NCI-H82 treated with DMSO at 0.1 percent for 48 hours (cell line): Measurements from ENCODE around the gene LIMCH1.

ENCODE experiments used
- DNase-seq: peaks from one replicate; lab custom pipeline; 2025; ENCODE audit not compliant: unreplicated experiment; lab: John Stamatoyannopoulos, UW

Gene LIMCH1

DNA sequence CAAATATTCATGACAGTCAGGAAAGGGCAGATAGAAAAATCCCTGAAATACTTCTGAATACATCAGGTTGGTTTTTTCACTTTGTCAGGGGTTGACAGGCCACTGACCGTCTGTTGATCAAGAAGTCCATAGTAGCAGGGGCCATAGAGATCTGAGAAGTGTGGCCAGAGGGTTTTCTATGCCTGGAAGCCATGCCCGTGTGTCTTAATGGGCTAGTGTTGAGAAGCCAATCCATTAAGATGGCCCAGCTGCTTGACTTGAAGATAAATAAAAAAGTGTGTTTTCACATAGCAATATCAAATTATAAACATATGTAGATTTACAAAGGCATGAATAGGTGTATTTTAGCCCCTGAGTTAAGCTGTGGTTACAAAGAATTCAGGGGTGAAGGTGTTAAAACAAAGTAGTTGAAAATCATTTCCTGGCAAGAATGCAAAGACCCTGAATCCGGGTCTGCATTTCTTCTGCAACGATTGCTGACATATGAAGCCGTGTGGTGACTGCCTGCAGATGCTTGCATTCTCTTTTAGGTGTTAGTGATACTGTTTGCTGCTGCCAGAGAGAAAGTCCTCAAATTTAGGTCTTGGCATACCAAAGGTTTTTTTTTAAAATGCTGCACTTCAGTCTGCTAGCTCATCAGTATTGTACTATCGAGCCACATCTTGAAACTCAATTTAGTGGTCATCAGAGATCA is 9.3 kb upstream of the LIMCH1 start:
- DNase-seq, result no peak

DNA sequence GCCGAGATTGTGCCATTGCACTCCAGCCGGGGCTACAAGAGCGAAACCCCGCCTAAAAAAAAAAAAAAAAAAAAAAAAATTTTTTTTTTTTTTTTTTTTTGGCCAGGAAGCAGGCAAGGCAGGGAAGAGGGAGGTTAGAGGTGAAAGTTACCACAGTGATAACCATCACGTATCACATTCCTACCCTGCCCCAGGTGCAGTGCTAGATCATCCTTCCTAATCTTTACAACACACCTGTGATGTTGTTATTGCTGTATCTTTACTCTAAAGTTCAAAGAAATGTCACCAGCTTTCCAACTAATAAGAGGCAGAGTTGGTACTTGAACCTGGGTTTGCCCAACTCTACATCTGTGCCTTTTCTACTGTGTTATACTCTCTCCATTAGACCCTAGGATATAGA is 7.2 kb upstream of the LIMCH1 start:
- no peak for DNase-seq

DNA sequence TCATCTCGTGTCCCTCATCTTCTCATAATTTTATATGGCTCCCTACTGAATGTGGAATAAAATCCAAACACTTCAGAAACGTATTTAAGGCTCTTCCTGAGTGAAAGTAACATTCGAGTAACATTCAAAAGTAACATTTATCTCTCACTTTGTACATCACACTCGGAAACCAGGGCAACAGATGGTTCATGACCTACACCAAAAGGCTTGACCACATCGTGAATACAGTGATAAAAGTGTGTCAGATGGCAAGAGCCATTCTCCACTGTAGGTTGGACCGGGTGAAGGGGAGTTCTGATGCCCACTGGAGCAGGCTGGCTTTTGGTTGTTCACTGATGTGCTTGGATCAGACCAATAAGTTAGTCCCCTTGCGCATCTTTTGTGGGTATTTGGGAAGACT is 5.6 kb upstream of the LIMCH1 start:
- DNase-seq, result no peak

DNA sequence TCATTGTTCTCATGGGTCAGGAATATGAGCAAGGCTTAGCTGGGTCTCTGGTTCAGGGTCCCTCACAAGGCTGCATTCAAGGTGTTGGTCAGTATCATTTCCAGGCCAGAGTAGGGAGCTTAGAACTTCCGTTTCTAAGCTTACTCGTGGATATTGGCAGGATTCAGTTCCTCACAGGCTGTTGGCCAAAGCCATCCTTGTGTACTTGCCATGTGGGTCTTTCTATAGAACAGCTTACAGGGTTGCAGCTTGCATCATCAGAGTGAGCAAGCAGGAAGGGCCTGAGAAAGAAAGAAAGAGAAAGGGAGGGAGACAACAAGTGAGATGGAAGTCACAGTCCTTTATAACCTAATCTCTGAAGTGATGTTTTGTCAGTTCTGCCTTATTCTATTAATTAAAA is 5.1 kb upstream of the LIMCH1 start:
- DNase-seq, result no peak

DNA sequence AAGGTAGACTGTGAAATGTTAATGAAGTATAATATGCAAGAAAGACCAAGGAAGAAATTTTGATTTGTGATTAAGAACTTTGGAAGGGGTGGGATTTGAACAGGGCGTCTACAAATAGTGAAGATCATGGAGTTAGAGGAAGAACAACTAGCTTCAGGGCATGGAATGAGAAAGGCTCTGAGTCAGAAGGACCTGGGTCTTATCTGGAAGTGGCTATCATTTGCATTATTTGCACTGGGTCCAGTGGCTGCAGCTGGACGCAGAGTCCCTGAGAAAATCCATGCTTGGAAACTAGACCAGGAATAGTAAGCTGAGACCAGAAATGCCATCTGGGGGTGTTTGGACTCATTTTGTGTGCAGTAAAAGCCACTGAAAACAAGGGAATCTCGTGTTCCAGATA is 4.3 kb upstream of the LIMCH1 start:
- no peak for DNase-seq

DNA sequence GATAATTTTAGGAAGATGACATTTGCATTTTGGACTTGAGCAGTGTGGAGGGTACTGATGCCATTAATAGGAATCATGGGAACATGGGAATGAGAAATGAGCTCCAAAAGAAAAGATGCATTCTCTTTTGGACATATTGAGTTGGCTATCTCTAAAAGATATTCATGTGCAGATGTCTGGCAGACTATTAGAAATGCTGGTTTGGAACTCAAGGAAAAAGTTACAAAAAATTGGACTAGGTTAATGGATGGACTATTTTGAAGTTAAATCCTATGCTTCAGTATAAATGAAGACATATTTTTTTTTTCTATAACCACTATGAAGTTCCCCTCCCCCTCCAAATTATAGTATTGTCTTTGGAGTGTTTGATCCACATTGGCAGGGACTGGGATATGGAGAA is 3.6 kb upstream of the LIMCH1 start:
- no peak for DNase-seq

DNA sequence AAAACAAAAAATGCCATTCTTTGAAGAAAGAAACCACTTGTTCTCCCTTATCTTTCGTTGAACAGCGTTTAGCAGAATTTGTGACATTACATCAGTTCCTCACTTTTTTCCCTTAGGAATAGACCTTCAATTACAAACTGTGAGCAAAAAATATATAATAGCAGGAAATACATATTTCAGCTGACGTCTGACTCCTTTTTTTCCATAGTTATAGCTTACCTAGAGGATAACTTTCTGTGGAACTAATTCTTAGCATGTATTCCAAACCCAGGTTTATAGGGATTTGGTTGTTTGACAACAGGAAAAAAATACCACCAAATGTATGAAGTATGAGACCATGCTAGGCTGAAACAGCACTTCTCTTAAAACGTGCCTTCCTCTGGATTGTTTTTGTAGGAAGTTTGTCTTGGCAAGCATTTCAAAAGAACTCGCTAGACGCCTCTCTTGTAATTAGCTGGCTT is 2.0 kb upstream of the LIMCH1 start:
- no peak for DNase-seq

DNA sequence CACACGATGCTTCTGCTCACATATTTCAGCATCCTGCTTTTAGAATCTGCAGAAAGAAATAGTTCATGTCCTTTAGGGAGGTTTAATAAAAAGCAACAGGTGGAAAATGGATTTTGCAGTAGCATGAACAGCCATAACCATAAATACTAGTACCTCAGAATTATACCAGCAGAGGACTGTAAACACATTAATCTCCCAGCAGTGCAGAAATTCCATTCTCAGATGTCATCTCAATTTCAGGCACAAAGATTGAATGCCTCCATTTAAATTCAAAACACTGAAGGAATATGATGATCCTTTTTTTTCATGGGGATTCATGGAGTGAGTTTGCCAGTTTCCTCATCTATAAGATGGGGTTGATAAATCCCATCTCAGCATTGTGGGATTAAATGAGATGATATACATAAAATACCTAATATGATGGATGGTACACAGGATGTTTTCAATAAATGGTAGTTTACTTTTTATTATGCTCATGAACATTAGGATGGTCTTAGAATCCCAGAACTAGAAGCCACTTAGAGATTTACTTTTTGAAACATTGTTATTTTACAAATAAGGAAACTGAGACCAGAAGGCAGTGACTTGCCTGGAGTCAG is 566 bp upstream of the LIMCH1 start:
- DNase-seq, result no peak

DNA sequence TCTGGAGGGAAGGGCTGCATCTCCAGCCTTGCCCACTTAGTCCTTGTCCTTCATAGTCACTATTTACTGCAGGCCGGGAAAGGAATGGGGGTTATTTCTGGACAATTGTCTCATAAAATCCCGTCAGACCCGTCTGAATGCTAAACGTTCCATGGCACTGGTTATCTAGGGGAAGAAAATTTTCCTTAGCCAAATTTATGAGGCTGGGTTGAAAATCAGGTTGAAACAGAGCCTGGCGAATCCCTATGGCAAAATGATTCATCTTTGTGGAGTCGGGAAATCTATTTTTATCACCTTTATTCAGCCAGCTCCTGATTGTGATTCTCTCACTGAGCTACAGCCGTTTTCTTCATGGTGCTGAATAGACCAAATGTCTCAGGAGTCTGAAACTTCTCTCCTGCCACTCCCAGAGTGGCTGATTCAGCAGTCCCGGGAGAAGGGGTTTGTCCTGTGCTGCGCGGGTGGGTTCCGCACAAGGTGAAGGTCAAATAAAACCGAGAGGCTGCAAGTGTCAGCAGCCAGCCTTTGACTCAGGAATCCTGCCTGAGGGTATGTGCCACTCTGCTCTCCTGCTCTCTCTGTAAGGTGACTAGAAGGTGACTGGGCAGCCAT is 1.0 kb downstream of the LIMCH1 start:
- no peak for DNase-seq

DNA sequence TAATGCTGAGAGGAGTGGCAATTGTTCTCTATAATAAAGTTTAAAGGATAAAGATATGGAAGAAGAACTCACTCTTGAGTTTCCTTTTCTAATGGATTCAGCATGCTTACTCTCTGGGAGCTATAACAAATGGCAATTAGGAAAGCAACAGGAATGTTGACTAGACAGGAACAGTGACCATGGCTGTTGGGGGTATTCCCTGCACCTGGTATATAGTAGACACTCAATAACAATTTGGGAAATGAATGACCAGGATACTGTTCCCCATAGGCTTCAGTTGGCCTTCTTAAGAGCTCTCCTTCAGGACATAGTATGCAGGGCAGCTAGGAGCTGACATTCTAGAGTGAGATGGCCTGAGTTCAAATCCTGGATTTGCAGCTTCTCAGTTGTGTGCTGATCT is 1.8 kb downstream of the LIMCH1 start:
- DNase-seq, result no peak

DNA sequence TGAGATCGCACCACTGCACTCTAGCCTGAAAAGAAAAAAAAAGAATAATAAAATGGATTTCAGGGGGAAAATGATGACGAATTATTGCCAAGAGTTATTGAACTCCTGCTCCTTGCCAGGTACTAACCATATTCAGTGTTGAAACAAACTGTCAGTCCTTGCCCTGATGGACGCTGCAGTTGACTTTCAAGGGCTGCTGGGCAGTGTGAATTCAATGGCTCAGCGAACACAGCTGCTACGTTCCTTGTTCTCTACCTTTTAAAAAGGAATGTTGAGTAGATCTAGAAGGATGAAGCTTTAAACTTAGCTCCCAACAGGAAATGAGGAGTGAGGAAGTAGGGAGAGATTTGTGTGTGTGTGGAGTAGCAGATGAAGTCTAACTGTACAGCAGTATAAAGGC is 2.7 kb downstream of the LIMCH1 start:
- DNase-seq, result no peak

DNA sequence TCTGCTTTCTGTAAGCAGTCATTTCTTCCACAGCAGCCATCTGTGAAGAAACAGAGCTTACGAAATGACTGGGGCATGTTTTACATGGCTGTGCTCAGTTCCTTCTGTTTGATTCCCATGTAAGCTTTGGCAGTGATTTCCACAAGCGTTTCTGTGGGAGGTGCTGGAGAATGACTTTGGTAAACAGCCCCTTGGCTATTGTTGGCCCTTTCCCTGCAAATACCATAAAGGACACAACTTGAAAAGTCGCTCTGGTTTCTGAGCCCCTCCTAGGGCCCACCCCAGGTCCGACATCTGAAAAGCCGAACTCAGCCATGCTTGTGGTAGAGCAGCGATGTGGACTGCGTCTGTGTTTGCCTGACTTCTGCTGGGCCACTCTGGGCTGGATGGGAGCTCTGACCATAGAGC is 3.7 kb downstream of the LIMCH1 start:
- no peak for DNase-seq

DNA sequence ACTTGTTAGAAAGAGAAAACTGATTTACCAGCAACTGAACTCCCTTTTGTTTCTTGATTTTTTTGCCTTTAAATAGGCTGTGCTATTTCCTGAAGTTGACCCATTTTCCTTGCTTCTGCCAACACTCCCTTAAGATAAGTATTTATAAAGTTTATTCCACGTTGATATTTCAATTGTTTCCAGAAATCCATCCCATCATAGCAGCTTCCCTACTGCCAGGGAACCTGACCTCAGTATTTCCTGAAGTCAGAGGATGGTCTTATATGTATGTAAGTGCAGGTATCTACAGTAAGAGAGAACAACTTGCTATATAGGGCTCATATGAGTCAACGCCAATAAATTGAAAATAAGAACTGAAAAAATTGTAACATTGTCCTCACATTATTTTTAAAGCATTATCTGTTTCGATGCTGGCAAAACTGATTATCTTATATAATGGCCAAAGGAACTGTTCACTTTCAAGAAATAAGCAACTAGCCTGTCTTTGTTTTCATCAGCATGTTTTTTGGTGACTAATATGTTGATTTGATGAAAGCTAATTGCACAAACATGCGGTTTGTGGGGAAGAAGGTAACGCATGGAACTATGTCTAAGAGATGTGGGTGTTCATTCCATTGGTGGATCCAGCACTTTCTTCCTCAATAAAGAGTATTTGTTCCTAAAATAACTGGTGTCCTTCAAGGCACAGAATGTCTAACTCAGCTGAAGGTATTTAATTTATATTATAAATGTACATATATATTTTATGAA is 4.7 kb downstream of the LIMCH1 start:
- DNase-seq, result no peak

DNA sequence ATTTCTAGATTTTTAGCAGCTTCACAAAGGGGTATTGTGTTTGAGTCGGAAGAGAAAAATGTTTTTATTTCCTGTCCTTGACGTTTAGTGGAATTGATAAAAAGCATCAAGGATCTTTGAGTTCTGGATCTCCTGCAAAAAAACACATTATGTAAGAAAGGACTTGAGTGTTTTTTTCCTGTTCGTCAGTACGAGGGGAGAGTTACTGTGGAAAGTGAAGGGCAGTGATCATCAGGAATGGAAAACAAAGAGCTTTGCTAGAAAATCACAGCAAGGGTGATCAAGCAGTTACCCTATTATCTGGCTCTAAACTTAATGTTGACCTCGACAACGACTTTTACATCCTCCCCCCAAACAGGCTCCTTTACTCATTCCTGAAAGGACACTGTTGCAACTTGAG is 7.3 kb downstream of the LIMCH1 start:
- no peak for DNase-seq

DNA sequence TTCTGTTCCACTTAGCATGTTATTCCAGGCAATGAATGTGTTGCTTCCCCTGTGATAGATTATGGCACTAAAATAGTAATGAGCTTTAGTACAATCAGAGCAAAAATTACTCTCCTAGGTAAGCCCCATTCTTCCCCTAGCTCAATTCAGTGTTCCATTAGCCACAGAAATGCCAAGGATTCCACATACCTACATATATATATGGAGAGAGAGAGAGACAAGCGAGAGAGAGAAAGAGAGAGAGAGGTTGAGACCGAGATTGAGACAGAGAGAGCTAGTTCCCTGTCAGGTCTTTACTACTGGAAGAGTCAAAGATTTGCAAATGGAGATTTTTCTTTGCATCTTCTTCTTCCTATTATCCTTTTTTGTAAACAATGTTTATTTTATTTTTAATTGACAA is 8.7 kb downstream of the LIMCH1 start:
- no peak for DNase-seq

DNA sequence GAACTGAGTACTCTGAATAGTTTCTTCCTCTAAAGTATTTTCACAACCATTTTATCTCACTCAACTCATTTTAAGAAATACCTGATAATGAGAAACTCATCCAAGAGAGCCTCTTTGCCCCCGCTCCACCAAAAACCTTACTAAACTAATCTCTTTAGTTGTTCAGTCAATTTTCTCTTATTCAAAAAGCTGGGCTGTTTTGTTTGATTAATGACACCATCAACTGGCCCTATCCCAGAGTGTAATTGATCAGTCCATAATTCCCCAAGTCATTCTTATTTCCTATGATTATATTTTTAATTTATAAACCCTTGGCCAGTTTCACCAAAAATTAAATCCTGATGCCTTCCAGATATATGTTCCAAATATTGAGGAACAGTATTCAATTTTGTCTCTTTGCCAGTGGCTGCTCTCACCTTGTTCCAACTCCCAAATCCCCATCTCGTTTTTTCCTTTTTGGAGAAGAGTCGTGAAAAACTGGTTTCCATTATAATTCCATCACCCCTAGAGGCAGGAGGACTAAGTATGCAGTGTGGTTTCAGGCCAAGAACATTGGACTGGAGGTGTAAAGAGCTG is 10.4 kb downstream of the LIMCH1 start:
- peak; percentile 12 for DNase-seq

DNA sequence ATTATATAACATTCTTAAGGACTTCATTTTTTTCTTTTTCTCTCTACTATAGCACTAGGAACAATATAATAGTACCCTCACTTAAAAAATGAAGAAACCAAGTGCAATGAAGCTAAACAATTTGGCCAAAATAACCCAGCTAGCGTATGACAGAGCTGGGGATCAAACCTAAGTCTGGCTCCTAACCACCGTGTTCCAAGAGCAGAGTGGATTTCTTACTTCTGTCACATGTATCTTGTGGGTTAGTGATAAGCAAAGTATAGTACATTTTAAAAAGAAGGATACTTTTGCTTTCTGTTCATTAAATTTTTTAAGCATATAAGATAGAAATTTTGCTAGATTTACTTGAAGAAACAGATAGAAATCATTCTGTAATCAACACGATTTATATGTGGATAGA is 11.5 kb downstream of the LIMCH1 start:
- no peak for DNase-seq

DNA sequence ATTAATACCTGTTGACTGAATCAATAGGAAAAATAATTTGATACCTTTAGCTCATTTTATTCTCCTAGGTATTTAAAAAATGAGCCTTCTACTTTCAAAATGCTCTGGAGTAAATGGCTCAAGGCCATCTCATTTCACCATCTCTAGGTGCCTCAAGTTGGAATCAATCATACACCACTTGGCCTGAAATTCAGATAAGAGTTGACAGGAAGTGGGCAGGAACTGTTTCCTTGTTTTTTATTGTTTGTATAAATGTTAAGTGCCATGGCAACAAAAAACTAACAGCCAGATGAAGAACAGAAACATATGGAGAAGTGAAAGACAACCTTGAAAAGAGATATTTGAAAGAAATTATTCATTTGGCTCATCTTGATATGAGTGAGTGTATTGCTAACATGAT is 12.4 kb downstream of the LIMCH1 start:
- DNase-seq, result no peak

DNA sequence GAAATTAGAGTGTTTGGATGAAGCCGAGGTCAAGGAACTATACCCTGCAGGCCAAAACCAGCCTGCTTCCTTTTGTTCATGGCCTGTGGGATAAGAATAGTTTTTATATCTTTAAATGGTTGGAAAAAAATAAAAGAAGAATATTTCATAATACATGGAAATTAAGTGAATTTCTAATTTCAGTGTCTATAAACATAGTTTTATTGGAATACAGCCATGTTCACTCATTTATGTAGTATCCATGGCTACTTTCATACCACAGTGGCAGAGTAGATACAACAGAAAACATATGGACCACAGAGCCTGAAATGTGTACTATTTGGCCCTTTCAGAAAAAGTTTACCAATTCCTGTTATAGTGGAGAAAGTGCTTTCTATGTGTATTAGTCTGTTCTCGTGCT is 13.6 kb downstream of the LIMCH1 start:
- no peak for DNase-seq

DNA sequence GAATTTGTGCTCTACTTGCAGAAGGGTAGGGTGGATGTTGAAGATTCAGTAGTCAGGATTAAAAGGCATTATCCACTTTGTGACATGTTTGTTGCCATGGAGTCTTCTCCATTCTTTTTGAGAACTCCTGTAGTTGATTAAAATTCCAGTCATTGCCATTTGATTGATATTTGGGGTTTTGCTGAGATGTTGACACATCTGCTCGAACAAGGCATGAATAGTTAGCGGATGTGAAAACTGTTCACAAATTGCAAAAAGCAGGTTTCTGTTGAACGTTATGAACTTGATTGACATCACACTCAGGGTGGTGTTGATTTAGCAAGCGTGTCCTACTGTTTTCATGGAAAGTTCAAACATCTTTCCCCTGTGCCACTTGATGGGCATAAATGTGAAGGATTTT is 16.9 kb downstream of the LIMCH1 start:
- no peak for DNase-seq

DNA sequence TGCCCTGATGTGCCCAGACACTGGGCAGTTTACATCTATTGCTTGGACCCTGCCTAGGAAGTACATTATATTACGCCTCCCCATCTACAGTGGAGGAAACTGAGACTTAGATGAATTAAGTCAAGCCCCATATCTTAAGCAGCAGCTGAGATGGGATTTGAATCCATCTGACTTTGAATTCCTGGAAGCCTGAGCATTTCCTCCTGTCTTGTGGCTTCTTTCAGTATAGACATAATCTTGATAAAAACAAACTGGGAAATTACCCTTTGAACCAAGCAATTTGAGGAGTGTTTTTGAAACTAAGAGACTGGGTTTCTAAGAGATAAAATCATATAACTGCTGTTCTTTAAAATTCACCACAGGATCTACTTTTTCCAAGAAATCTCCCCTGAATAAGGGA is 18.6 kb downstream of the LIMCH1 start:
- no peak for DNase-seq
